Measurements from ENCODE around the gene NDUFV1. TPM values are rescaled to one million over a fixed set of nuclear protein-coding genes. Genes with fewer than 3 reads are reported as not detected.

NDUFV1 gene
- total RNA-seq, 2 donors from 2014 or later: 424 to 522 TPM

DNA sequence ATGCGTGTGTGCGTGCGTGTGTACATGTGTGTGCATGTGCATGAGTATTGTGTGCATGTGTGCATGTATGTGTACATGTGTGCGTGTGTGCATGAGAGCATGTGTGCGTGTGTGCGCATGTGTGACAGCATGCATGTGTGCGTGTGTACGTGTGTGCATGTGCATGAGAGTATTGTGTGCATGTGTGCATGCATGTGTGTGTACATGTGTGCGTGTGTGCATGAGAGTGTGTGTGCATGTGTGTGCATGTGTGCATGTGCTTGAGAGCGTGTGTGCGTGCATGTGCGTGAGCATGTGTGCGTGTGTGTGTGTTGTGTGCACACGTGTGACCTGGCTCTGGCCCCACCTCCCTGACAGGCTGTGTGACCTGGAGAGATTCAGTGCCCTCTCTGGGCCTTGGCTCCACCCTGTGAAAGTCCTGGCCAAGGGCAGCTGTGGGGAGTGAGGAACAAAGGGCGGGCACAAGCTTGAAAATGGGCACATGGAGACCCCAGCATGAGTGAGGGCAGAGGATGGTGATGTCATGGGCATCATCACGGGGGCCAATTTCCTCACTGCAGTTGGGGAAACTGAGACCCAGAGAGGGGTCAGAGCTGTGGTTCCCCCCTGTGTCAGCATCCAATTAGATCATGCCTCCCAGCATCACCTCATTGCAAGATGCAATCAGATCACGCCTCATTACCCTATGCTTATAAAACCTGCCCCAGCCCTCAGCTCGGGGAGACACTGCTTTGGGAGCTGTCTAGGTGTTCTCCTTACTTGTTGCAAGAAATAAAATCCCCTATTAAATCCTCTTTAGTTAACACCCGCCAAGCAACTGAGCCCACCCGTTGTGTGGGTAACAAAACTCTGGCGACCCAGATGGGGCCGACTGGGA, 43.1 kb downstream of the NDUFV1 start:
- Histone ChIP-seq H3K4me1 (no peaks in the 10 kb centered on the region), H3K4me3 (no peak overlapping the region), H3K9me3 (no peaks in the 10 kb centered on the region), H3K36me3 (no peaks in the 10 kb centered on the region), H3K27ac (no peak overlapping the region), H3K27me3 (no peaks in the 10 kb centered on the region)
- TF ChIP-seq, protein P1, sequence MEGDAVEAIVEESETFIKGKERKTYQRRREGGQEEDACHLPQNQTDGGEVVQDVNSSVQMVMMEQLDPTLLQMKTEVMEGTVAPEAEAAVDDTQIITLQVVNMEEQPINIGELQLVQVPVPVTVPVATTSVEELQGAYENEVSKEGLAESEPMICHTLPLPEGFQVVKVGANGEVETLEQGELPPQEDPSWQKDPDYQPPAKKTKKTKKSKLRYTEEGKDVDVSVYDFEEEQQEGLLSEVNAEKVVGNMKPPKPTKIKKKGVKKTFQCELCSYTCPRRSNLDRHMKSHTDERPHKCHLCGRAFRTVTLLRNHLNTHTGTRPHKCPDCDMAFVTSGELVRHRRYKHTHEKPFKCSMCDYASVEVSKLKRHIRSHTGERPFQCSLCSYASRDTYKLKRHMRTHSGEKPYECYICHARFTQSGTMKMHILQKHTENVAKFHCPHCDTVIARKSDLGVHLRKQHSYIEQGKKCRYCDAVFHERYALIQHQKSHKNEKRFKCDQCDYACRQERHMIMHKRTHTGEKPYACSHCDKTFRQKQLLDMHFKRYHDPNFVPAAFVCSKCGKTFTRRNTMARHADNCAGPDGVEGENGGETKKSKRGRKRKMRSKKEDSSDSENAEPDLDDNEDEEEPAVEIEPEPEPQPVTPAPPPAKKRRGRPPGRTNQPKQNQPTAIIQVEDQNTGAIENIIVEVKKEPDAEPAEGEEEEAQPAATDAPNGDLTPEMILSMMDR (IDR thresholded peaks at IDR 0.05): no peak
- DNase-seq (ENCODE audit: low spot score): no peak

DNA sequence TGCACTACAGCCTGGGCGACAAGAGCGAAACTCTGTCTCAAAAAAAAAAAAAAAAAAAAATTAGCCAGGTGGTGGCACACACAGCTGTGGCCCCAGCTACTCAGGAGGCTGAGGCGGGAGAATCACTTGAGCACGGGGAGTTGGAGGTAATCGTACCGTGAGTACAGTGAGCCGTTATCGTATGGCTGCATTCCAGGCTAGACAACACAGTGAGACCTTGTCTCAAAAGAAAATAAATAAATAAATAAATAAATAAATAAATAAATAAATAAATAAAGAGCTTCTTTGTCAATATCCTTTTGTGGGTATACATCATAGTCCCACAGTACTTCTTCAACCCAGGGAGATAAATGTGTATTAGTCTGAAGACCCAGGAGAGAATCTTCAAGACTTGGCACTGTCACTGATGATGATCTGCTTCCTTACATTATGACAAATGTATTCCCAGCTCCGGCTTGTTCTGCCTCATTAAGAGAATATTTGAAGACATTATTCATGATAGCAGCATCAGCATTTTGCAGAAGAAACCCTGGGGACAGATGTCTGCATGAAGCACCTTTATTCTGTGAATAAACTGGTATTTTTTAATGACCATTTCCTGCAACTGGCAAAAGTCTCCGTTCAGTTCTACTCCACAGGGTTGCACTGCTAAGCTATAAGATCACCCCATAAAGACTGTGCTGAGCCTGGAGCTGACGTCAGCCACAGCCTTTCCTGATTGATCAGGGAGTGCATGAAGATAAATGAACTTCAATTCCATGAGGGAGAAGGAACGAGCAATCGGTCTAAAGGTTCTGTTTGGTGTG, 45.4 kb downstream of the NDUFV1 start:
- Histone ChIP-seq H3K27ac (no peak overlapping the region), H3K36me3 (no peaks in the 10 kb centered on the region), H3K4me3 (no peak overlapping the region), H3K4me1 (no peaks in the 10 kb centered on the region), H3K27me3 (no peaks in the 10 kb centered on the region), H3K9me3 (no peaks in the 10 kb centered on the region)
- no peak for DNase-seq (ENCODE audit: low spot score)
- TF ChIP-seq, protein P1 (IDR thresholded peaks at IDR 0.05): no peak

DNA sequence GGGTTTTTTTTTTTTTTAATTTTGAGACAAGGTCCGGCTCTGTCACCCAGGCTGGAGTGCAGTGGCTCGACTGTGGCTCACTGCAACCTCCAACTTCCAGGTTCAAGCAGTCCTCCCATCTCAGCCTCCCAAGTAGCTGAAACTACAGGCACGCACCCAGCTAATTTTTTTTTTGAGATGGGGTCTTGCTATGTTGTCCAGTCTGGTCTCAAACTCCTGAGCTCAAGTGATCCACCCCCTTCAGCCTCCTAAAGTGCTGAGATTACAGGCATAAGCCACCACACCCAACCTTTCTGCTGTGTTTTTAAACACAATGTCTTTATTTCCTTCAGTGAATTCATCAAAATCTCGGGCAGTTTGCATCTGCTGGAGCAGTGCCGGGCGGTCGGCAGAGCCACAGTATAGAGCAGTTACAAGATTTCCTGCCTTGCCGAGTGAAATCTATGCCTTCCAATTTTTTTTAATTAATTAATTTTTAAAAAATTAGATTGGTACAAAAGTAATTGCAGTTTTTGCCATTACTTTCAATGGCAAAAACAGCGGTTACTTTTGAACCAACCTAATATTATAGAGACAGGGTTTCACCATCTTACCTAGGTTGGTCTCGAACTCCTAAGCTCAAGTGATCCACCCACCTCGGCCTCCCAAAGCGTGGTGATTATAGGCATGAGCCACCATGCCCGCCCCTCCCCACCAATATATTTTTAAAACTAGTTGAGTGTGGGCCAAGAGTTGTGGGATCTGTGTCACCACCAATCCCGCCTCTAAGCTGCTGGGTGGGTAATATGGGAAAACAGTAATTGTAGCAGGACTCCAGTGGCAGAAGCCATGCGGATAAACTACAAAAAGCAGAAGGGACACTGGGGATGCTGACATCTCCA, 46.5 kb downstream of the NDUFV1 start:
- no peaks in the 10 kb centered on the region for H3K27me3 ChIP-seq
- H3K9me3 ChIP-seq: no peaks in the 10 kb centered on the region
- H3K4me3 ChIP-seq: no peak overlapping the region
- H3K27ac ChIP-seq: no peak overlapping the region
- no peaks in the 10 kb centered on the region for H3K4me1 ChIP-seq
- TF ChIP-seq, protein P1 (IDR thresholded peaks at IDR 0.05): no peak
- H3K36me3 ChIP-seq: no peaks in the 10 kb centered on the region
- DNase-seq (ENCODE audit: low spot score): no peak

DNA sequence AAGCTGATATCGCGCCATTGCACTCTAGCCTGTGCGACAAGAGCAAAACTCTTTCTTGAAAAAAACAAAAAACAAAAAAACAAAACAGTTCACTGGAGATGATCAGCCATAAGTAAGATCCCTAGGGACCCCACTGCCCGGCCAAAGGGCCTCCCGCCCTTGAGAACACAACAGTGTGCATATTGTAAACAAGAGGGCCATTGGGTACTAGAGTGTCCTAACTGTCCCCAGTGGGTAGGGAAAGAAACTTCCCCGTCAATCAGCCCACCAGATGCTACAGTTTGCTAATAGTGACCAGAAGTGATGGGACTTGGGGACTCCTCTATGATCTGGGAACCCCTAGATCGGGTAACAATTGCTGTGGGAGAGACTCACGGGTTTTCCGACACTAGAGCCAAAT, 47.5 kb downstream of the NDUFV1 start:
- Histone ChIP-seq H3K4me1 (no peaks in the 10 kb centered on the region), H3K9me3 (no peaks in the 10 kb centered on the region), H3K27ac (no peak overlapping the region), H3K27me3 (no peaks in the 10 kb centered on the region), H3K36me3 (no peaks in the 10 kb centered on the region), H3K4me3 (no peak overlapping the region)
- TF ChIP-seq, protein P1 (IDR thresholded peaks at IDR 0.05): no peak
- DNase-seq (ENCODE audit: low spot score): no peak

DNA sequence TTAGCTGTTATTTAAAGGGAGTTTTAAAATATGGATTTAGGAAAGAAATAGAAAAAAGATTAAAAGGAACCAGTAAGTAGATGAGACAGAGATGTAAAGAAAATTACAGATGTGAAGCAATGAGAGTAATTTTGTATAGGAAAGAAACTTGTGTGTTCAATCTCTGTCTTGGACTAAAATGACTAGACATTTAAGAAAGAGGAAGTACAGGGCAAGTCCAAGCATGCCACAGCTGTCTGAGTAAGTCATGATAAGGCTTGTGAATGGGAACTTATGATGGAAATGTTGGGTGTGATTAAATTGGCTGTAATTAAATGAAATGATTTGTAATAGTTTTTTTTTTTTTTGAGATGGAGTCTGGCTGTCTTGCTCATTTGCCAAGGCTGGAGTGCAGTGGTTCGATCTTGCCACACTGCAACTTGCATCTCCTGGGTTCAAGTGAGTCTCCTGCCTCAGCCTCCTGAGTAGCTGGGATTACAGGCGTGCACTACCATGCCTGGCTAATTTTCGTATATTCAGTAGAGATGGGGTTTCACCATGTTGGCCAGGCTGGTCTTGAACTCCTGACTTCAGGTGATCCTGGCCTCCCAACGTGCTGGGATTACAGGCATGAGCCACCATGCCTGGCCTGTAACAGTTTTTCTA, 49.7 kb downstream of the NDUFV1 start:
- Histone ChIP-seq H3K4me1 (no peaks in the 10 kb centered on the region), H3K9me3 (no peaks in the 10 kb centered on the region), H3K36me3 (no peaks in the 10 kb centered on the region), H3K4me3 (no peak overlapping the region), H3K27me3 (no peaks in the 10 kb centered on the region), H3K27ac (no peak overlapping the region)
- no peak for DNase-seq (ENCODE audit: low spot score)
- TF ChIP-seq, protein P1 (IDR thresholded peaks at IDR 0.05): no peak

Data from right atrium auricular region (tissue), 2 donors.